IMR-90 (cell line): ENCODE results near the gene EED. TPM values are rescaled to one million over a fixed set of nuclear protein-coding genes. Genes with fewer than 3 reads are reported as not detected.

Experiments used
- ATAC-seq: fragments of 200-7000 bp; cut with Tn5 transposase; 2 replicates; pipeline ENCODE4 v1.9.1; 2020; ENCODE audit warnings: low read depth, mild to moderate bottlenecking, moderate library complexity
- BruUV-seq: library from RNA; stranded (reverse); fragments of 400-500 nt; replicated peaks from 2 replicates; lab custom pipeline; 2021; lab: Mats Ljungman, UMichigan
- CTCF ChIA-PET: fragments of 300-600 bp; formaldehyde crosslinking; extraction: SDS; loops from one replicate; lab custom pipeline; 2021; ENCODE audit warnings: antibody characterized with exemption; lab: Yijun Ruan, JAX
- POLR2A ChIA-PET: fragments of 300-600 bp; sonication (Branson Sonifier 250); formaldehyde crosslinking; loops from one replicate; lab custom pipeline; 2022; ENCODE audit warnings: antibody characterized with exemption; ENCODE audit not compliant: unreplicated experiment; lab: Charles Lee
- DNase-seq: peaks from one replicate; pipeline ENCODE4 v3.0.0; 2013
- H2AFZ ChIP-seq: replicated peaks from 2 replicates; pipeline ENCODE3; 2013; ENCODE audit warnings: low read length, mild to moderate bottlenecking; ENCODE audit not compliant: poor library complexity
- H2AK5ac ChIP-seq: 2 replicates; pipeline ENCODE4 v1.6.1; 2013; ENCODE audit warnings: low read depth, low read length, inconsistent platforms
- H2AK9ac ChIP-seq: replicated peaks from 2 replicates; pipeline ENCODE3; 2013; ENCODE audit warnings: mild to moderate bottlenecking, low read depth, low read length, moderate library complexity; ENCODE audit not compliant: poor library complexity
- H2BK120ac ChIP-seq: 2 replicates; pipeline ENCODE4 v1.6.1; 2013; ENCODE audit warnings: low read depth, low read length, inconsistent platforms
- H2BK15ac ChIP-seq: 3 replicates; pipeline ENCODE4 v1.6.1; 2013; ENCODE audit warnings: low read depth, low read length, inconsistent platforms
- H2BK20ac ChIP-seq: 2 replicates; pipeline ENCODE4 v1.6.1; 2013; ENCODE audit warnings: low read depth, mild to moderate bottlenecking, inconsistent platforms, low read length, moderate library complexity
- H2BK5ac ChIP-seq: 2 replicates; pipeline ENCODE4 v1.6.1; 2013; ENCODE audit warnings: mild to moderate bottlenecking, low read depth, low read length, inconsistent platforms; ENCODE audit not compliant: poor library complexity, severe bottlenecking
- H3K14ac ChIP-seq: replicated peaks from 2 replicates; pipeline ENCODE4 v1.6.1; 2013; ENCODE audit warnings: low read depth, low read length, inconsistent platforms
- H3K18ac ChIP-seq: 2 replicates; pipeline ENCODE4 v1.6.1; 2013; ENCODE audit warnings: low read depth, low read length, control low read depth
- H3K23ac ChIP-seq: 2 replicates; pipeline ENCODE4 v1.6.1; 2013; ENCODE audit warnings: low read depth, low read length, inconsistent platforms
- H3K27ac ChIP-seq: 2 replicates; pipeline ENCODE4 v1.5.1; 2013; ENCODE audit warnings: mild to moderate bottlenecking, control low read depth, low read length; ENCODE audit not compliant: insufficient read depth
- H3K27me3 ChIP-seq: 2 replicates; pipeline ENCODE4 v1.6.1; 2013; ENCODE audit warnings: low read length; ENCODE audit not compliant: control insufficient read depth, insufficient read depth
- H3K36me3 ChIP-seq: 2 replicates; pipeline ENCODE4 v1.6.1; 2013; ENCODE audit warnings: low read length, mixed read lengths; ENCODE audit not compliant: control insufficient read depth, insufficient read depth
- H3K4ac ChIP-seq: 2 replicates; pipeline ENCODE4 v1.6.1; 2013; ENCODE audit warnings: low read depth, low read length, inconsistent platforms
- H3K4me1 ChIP-seq: 2 replicates; pipeline ENCODE4 v1.6.1; 2013; ENCODE audit warnings: low read length, mixed read lengths; ENCODE audit not compliant: control insufficient read depth, insufficient read depth
- H3K4me2 ChIP-seq: 2 replicates; pipeline ENCODE4 v1.6.1; 2013; ENCODE audit warnings: low read depth, mild to moderate bottlenecking, control low read depth, low read length, moderate library complexity
- H3K4me3 ChIP-seq: 2 replicates; pipeline ENCODE4 v1.5.1; 2013; ENCODE audit warnings: low read depth, mild to moderate bottlenecking, control low read depth, low read length, moderate library complexity; ENCODE audit not compliant: insufficient read depth
- H3K56ac ChIP-seq: 2 replicates; pipeline ENCODE4 v1.6.1; 2013; ENCODE audit warnings: low read length, inconsistent platforms; ENCODE audit not compliant: insufficient read depth; ENCODE audit errors: extremely low read depth
- H3K79me1 ChIP-seq, 2 experiments: 2 replicates each; pipeline ENCODE4 v1.6.1; 2013; ENCODE audit warnings: low read length in 2 of 2, inconsistent platforms in 1 of 2, low read depth in 1 of 2
- H3K9ac ChIP-seq: 2 replicates; pipeline ENCODE4 v1.6.1; 2013; ENCODE audit warnings: low read depth, low read length, control low read depth
- H3K9me1 ChIP-seq: 2 replicates; pipeline ENCODE4 v1.6.1; 2013; ENCODE audit warnings: low read length, inconsistent platforms; ENCODE audit not compliant: insufficient read depth
- H3K9me3 ChIP-seq: 2 replicates; pipeline ENCODE4 v1.6.1; 2013; ENCODE audit warnings: low read length; ENCODE audit not compliant: control insufficient read depth, insufficient read depth
- H4K20me1 ChIP-seq: 2 replicates; pipeline ENCODE4 v1.6.1; 2013; ENCODE audit warnings: low read length, inconsistent platforms; ENCODE audit not compliant: insufficient read depth
- H4K5ac ChIP-seq: 2 replicates; pipeline ENCODE4 v1.6.1; 2013; ENCODE audit warnings: mild to moderate bottlenecking, low read depth, low read length, control low read depth
- H4K8ac ChIP-seq, 2 experiments: 2 replicates each; pipeline ENCODE4 v1.6.1; 2013; ENCODE audit warnings: low read depth in 2 of 2, low read length in 2 of 2, control low read depth in 1 of 2, inconsistent platforms in 1 of 2
- H4K91ac ChIP-seq: 2 replicates; pipeline ENCODE4 v1.6.1; 2013; ENCODE audit warnings: low read depth, low read length, inconsistent platforms; ENCODE audit not compliant: insufficient read depth
- CEBPB ChIP-seq: IDR thresholded peaks from 2 replicates; pipeline ENCODE4 v1.6.1; 2012; ENCODE audit warnings: low read depth, low read length, improper control_type of control experiment
- RAD21 ChIP-seq: IDR thresholded peaks from 2 replicates; pipeline ENCODE4 v1.6.1; 2012; ENCODE audit warnings: low read length, improper control_type of control experiment
- USF2 ChIP-seq: fragments of 150-350 bp; IDR thresholded peaks from 2 replicates; pipeline ENCODE4 v1.6.1; 2017; ENCODE audit warnings: mild to moderate bottlenecking, antibody characterized with exemption, low read length, low read depth
- WGBS, 2 experiments: methylation state at CpG; one replicate each; pipeline versions ENCODE4 v1.1.5 to v1.1.7; 2013; ENCODE audit warnings: missing lambda C conversion rate in 2 of 2; ENCODE audit not compliant: insufficient read length in 1 of 2; ENCODE audit errors: extremely low coverage in 2 of 2; 5-methylcytosine and 5-hydroxymethylcytosine counted together
- dilution Hi-C: fragments of 300-500 bp; cut with HindIII; formaldehyde crosslinking; loops from one replicate; pipeline ENCODE4 v1.14.3; 2018; ENCODE audit warnings: low sequenced_read_pairs; ENCODE audit not compliant: unreplicated experiment
- in situ Hi-C: fragments of 300-500 bp; cut with MboI; formaldehyde crosslinking; loops from 3 replicates; pipeline ENCODE4 v1.14.3; 2019; ENCODE audit warnings: low sequenced_read_pairs, inconsistent platforms, mixed read lengths
- intact Hi-C: fragments of 100-400 bp; cut with micrococcal nuclease; formaldehyde crosslinking; loops from 2 replicates; pipeline ENCODE4 v1.10.0; 2022
- polyA plus RNA-seq, 3 experiments: library from polyadenylated mRNA; depleted of rRNA; stranded (reverse); fragments of >200 nt; gene quantifications; 2 replicates each; pipeline ENCODE4 v1.2.3, GENCODE V29; 2012; ENCODE audit warnings: low replicate concordance in 1 of 3
- total RNA-seq: library from RNA; depleted of rRNA; stranded (reverse); fragments of >200 nt; gene quantifications from 2 replicates; pipeline ENCODE4 v1.2.3, GENCODE V29; 2012
- TF ChIP-seq, protein P1 (sequence below): fragments of 150-350 bp; IDR thresholded peaks from 2 replicates; pipeline ENCODE4 v1.6.1; 2016; ENCODE audit warnings: low read depth, mild to moderate bottlenecking, low read length, moderate library complexity, borderline replicate concordance

EED gene
- total and polyA plus RNA-seq, 2 of the 4 experiments (the other 2 are of a cell fraction), result 11.1 to 11.5 TPM

DNA sequence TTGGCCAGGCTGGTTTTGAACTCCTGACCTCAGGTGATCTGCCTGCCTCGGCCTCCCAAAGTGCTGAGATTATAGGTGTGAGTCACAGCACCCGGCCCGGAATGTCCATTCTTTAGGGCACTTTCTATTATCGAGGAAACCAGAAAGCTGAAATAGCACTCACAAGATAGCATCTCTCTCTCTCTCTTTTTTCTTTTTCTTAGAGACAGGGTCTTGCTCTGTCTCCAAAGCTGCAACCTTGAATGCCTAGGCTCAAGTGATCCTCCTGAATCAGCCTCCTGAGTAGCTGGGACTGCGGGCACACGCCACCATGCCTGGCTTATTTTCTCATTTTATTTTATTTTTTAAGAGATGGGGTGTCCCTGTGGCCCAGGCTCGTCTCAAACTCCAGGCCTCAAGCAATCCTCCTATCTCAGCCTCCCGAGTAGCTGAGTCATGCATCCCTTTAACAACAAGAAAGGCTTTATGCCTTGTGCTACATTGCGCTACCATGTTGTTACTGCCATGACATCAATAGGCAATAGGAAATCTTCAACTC is 7.2 kb upstream of the EED start:
- H2AK5ac ChIP-seq, result no peak overlapping the region
- no peak overlapping the region for H4K5ac ChIP-seq
- no peaks in the 10 kb centered on the region for H3K36me3 ChIP-seq
- no peak overlapping the region for H3K4me2 ChIP-seq
- ATAC-seq (no peak), DNase-seq (no peak)
- H2BK5ac ChIP-seq, result no peak overlapping the region
- H3K4ac ChIP-seq, result no peak overlapping the region
- TF ChIP-seq, protein P1, sequence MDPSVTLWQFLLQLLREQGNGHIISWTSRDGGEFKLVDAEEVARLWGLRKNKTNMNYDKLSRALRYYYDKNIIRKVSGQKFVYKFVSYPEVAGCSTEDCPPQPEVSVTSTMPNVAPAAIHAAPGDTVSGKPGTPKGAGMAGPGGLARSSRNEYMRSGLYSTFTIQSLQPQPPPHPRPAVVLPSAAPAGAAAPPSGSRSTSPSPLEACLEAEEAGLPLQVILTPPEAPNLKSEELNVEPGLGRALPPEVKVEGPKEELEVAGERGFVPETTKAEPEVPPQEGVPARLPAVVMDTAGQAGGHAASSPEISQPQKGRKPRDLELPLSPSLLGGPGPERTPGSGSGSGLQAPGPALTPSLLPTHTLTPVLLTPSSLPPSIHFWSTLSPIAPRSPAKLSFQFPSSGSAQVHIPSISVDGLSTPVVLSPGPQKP, result no peak
- TF ChIP-seq USF2, result no peak
- TF ChIP-seq CEBPB, result no peak
- no peak for TF ChIP-seq RAD21
- in situ Hi-C loops, result no loop called here
- H3K14ac ChIP-seq, result no peak overlapping the region
- no peaks in the 10 kb centered on the region for H3K4me1 ChIP-seq
- dilution Hi-C loops, result no loop called here
- no peak overlapping the region for H2BK20ac ChIP-seq
- no peak overlapping the region for H3K4me3 ChIP-seq
- no peak overlapping the region for H4K8ac ChIP-seq
- no peaks in the 10 kb centered on the region for H3K9me3 ChIP-seq
- H2AFZ ChIP-seq, result no peak overlapping the region
- 90% methylated on average over 2 of the region's 9 CpGs; no CpG with 5 or more reads in 1 of the 2 experiments for WGBS, 2 experiments
- no peak overlapping the region for H2BK120ac ChIP-seq
- ChIA-PET POLR2A (no interaction called here), CTCF (no interaction called here)
- BruUV-seq, result no TSS peak
- no peak overlapping the region for H4K91ac ChIP-seq
- H3K23ac ChIP-seq, result no peak overlapping the region
- no peak overlapping the region for H3K9ac ChIP-seq
- no peak overlapping the region for H3K18ac ChIP-seq
- H2BK15ac ChIP-seq, result no peak overlapping the region
- H3K27me3 ChIP-seq, result peaks cover 12% of the 10 kb centered on the region
- H3K56ac ChIP-seq, result no peak overlapping the region
- H3K9me1 ChIP-seq, result no peaks in the 10 kb centered on the region
- no peak overlapping the region for H2AK9ac ChIP-seq
- no peaks in the 10 kb centered on the region for H3K79me1 ChIP-seq
- intact Hi-C loops, result no loop called here
- no peak overlapping the region for H3K27ac ChIP-seq
- no peaks in the 10 kb centered on the region for H4K20me1 ChIP-seq
